ENCODE data around the gene CNTN2. TPM values are rescaled to one million over a fixed set of nuclear protein-coding genes. Genes with fewer than 3 reads are reported as not detected.

The CNTN2 gene
- total RNA-seq, 1 donor: not detected

DNA sequence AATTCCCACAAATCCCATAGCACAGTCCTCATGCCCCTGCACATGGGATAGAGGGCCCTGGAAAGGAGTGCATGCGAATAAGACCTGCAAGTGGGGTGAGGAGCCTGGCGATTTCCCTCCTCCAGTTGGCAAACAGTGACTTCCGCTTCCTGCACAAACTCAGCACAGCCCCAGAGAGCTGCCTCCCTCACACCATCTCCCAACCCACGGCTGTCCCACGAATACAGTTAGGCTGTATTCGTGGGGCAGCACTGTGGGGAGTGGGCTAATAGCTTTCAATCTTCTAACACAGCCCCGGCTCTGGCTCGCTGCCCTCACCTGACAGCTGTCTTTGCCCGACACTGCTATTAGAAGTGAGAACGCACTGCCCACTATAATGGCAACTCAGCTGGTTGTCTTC lies 28.2 kb upstream of the CNTN2 start:
- no peak for DNase-seq (ENCODE audit: low read depth)
- TF ChIP-seq, protein P1, sequence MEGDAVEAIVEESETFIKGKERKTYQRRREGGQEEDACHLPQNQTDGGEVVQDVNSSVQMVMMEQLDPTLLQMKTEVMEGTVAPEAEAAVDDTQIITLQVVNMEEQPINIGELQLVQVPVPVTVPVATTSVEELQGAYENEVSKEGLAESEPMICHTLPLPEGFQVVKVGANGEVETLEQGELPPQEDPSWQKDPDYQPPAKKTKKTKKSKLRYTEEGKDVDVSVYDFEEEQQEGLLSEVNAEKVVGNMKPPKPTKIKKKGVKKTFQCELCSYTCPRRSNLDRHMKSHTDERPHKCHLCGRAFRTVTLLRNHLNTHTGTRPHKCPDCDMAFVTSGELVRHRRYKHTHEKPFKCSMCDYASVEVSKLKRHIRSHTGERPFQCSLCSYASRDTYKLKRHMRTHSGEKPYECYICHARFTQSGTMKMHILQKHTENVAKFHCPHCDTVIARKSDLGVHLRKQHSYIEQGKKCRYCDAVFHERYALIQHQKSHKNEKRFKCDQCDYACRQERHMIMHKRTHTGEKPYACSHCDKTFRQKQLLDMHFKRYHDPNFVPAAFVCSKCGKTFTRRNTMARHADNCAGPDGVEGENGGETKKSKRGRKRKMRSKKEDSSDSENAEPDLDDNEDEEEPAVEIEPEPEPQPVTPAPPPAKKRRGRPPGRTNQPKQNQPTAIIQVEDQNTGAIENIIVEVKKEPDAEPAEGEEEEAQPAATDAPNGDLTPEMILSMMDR (IDR thresholded peaks at IDR 0.05; ENCODE audit: insufficient read depth, low read depth, low read length): no peak
- H3K4me3 ChIP-seq (ENCODE audit: low read depth, low read length): no peak overlapping the region

GRCh38 chr1:205015241-205015640 lies 27.8 kb upstream of the CNTN2 start:
- DNase-seq (ENCODE audit: low read depth): no peak

DNA sequence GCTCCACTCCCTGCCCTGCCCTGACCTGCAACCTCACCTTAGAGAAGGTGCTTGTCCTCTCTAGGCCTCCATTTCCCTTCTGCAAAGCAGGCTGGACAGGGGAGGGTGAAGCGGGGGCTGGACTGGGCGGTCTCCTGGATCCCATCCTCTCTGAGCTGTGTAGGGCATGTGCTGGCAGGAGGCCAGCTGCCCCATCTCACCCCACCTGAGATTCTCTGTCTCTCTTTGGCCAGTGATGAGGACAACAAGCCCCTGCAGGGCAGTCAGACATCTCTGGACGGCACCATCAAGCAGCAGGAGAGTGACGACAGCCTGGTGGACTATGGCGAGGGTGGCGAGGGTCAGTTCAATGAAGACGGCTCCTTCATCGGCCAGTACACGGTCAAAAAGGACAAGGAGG lies 26.9 kb upstream of the CNTN2 start:
- no peak overlapping the region for H3K4me3 ChIP-seq (ENCODE audit: low read depth, low read length)
- TF ChIP-seq, protein P1 (IDR thresholded peaks at IDR 0.05; ENCODE audit: insufficient read depth, low read depth, low read length): no peak
- no peak for DNase-seq (ENCODE audit: low read depth)

More at GRCh38 chr1:205015241-205015640, 27.8 kb upstream of the CNTN2 start:
- H3K4me3 ChIP-seq (ENCODE audit: low read depth, low read length): no peak overlapping the region
- TF ChIP-seq, protein P1 (IDR thresholded peaks at IDR 0.05; ENCODE audit: insufficient read depth, low read depth, low read length): no peak

DNA sequence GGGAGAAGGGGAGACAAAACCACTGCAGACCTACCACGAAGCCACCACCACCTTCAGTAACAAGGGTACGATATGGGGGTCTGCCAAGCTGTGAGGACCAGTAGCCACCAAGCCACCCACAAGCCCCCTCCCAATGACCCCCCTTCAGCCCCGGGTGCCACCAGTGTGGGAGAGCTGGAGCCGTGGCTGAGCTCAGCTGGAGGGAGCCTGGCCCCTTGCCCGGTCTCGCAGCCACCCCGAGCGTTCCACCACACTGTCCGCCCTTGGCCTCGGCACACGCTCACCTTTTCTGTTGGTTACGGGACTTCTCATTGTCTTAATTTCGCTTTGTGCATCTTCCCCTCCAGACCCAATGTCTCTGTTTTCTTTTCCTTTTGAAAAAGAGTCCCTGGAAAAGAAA lies 26.4 kb upstream of the CNTN2 start:
- no peak for DNase-seq (ENCODE audit: low read depth)
- no peak overlapping the region for H3K4me3 ChIP-seq (ENCODE audit: low read depth, low read length)
- TF ChIP-seq, protein P1 (IDR thresholded peaks at IDR 0.05; ENCODE audit: insufficient read depth, low read depth, low read length): no peak

GRCh38 chr1:205017001-205017400 lies 26.0 kb upstream of the CNTN2 start:
- DNase-seq (ENCODE audit: low read depth): no peak
- TF ChIP-seq, protein P1 (IDR thresholded peaks at IDR 0.05; ENCODE audit: insufficient read depth, low read depth, low read length): no peak
- H3K4me3 ChIP-seq (ENCODE audit: low read depth, low read length): no peak overlapping the region

GRCh38 chr1:205017766-205018165 lies 25.2 kb upstream of the CNTN2 start:
- TF ChIP-seq, protein P1 (IDR thresholded peaks at IDR 0.05; ENCODE audit: insufficient read depth, low read depth, low read length): no peak
- no peak for DNase-seq (ENCODE audit: low read depth)
- no peak overlapping the region for H3K4me3 ChIP-seq (ENCODE audit: low read depth, low read length)

- DNase-seq (ENCODE audit: low read depth): no peak
- TF ChIP-seq, protein P1 (IDR thresholded peaks at IDR 0.05; ENCODE audit: insufficient read depth, low read depth, low read length): no peak
- no peak overlapping the region for H3K4me3 ChIP-seq (ENCODE audit: low read depth, low read length)
Measured at GRCh38 chr1:205018381-205018780, 24.6 kb upstream of the CNTN2 start.

Measured in fibroblast of villous mesenchyme (primary cell).